CD4-positive, alpha-beta T cell treated with Interleukin-4 for 4 hours (primary cell): ENCODE measurements around the gene MYH13.
A peak's percentile ranks its signal among the peaks of the same experiment; 100 is the strongest.
"Not testable (repeated sequence)": the region's sequence is repeated elsewhere in the genome, so short reads cannot be mapped to it uniquely, and the experiment has no call there.

Experiments used
- DNase-seq: peaks from one replicate; pipeline ENCODE4 v3.0.0-alpha.2; 2020

Gene MYH13

GRCh38 chr17:10295728-10296343, 77.0 kb downstream of the MYH13 start:
- DNase-seq, result peak; percentile 27

- DNase-seq, result no peak
These were observed 78.6 kb downstream of the MYH13 start for GRCh38 chr17:10294180-10294579.

- DNase-seq, result no peak
These were observed 80.5 kb downstream of the MYH13 start for GRCh38 chr17:10292057-10292937.

- DNase-seq, result not testable (repeated sequence)
These were observed 81.2 kb downstream of the MYH13 start for GRCh38 chr17:10291576-10291975.

GRCh38 chr17:10290041-10290440, 82.8 kb downstream of the MYH13 start:
- no peak for DNase-seq

- no peak for DNase-seq
These were observed 86.5 kb downstream of the MYH13 start for GRCh38 chr17:10286324-10286723.

GRCh38 chr17:10285896-10286295, 86.9 kb downstream of the MYH13 start:
- no peak for DNase-seq

GRCh38 chr17:10280068-10280467, 92.7 kb downstream of the MYH13 start:
- DNase-seq, result no peak

- no peak for DNase-seq
These were observed 94.6 kb downstream of the MYH13 start for GRCh38 chr17:10278218-10278617.

GRCh38 chr17:10276436-10276835, 96.4 kb downstream of the MYH13 start:
- no peak for DNase-seq

GRCh38 chr17:10275418-10275817, 97.4 kb downstream of the MYH13 start:
- no peak for DNase-seq

- no peak for DNase-seq
These were observed 101.7 kb downstream of the MYH13 start for GRCh38 chr17:10271106-10271562.

GRCh38 chr17:10270258-10270657, 102.5 kb downstream of the MYH13 start:
- no peak for DNase-seq

GRCh38 chr17:10268005-10268404, 104.8 kb downstream of the MYH13 start:
- DNase-seq, result no peak

GRCh38 chr17:10266296-10266876, 106.4 kb downstream of the MYH13 start:
- DNase-seq, result no peak

GRCh38 chr17:10265100-10265810, 107.6 kb downstream of the MYH13 start:
- no peak for DNase-seq

GRCh38 chr17:10264051-10264450, 108.8 kb downstream of the MYH13 start:
- DNase-seq, result no peak

GRCh38 chr17:10262451-10262850, 110.4 kb downstream of the MYH13 start:
- no peak for DNase-seq

- no peak for DNase-seq
These were observed 111.7 kb downstream of the MYH13 start for GRCh38 chr17:10261098-10261497.

- no peak for DNase-seq
These were observed 121.4 kb downstream of the MYH13 start for GRCh38 chr17:10251212-10251948.
